Stimulated activated CD4-positive, alpha-beta T cell treated with anti-CD3 and anti-CD28 coated beads, Interleukin-4, amount 100 ng/mL, for 1 hour (primary cell): ENCODE data around the gene TCF3.
A peak's percentile ranks its signal among the peaks of the same experiment; 100 is the strongest.
"Not testable (repeated sequence)": the region's sequence is repeated elsewhere in the genome, so short reads cannot be mapped to it uniquely, and the experiment has no call there.

Source experiments
- DNase-seq: peaks from one replicate; pipeline ENCODE4 v3.0.0-alpha.2; 2020

TCF3 gene

DNA sequence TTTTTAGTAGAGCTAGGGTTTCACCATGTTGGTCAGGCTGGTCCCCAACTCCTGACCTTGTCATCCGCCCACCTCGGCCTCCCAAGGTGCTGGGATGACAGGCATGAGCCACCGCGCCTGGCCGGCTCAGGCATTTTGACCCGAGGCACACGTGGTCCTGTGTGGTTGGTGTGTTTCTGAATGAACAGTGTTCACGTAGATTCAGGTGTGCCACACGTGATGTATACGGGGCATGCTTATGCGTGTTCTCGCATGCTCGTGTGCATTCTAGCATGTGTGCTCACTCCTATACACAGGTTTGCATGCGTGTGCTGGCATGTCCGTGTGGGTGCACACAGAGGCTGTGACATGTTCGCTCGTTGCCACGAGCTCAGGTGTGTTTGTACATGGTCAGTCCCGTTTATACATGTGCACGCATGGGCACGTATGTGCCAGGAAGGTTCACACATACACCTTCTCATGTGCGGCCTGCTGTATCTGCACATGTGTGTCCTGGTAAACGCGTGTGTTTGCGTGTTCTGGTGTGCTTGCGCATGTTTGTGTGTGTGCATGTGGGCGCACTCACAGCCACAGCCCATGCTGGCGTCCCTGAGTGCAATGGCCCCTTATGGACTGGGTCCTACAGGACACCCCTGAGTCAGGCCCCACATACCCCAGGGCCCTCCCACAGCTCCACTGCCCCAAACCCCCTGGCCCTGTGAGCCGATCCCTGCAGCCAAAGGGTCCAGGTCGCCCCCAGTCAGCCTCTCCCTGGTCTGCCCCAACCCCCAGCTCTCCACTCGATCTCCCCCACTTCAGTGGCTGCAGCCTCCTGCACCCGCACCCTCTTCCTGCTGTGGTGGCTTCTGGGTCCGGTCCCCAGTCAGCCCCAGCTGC, 20.6 kb upstream of the TCF3 start:
- DNase-seq: no peak

DNA sequence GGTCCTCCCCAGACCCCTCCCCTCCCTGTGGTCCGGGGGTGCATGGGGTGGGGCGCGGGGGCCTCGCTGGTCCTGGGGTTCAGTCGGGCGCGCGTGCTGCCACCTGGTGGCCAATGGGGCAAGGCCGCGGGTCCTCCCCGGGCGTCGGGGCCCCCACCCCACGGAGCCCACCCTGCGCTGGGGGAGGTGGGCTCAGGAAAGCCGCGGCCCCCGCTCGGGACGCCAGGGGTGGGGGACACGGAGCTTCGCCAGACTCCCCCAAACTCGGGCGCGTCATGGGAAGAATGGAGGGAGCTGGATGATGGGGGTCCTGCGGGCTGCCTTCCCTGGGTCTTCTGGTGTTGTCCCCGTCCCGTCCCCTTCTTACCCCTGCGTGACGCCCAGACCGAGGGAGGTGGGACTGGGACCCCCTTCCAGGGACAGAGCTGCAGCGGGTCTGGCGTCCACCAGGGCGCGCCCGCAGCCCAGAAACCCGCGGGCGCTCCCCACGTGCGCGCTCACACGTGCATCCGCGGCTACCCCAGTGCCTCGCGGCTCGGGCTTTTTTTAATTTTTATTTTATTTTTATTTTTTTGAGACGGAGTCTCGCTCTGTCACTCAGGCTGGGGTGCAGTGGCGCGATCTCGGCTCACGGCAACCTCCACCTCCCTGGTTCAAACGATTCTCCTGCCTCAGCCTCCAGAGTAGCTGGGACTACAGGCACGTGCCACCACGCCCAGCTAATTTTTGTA, 19.8 kb upstream of the TCF3 start:
- peak; percentile 73 for DNase-seq

DNA sequence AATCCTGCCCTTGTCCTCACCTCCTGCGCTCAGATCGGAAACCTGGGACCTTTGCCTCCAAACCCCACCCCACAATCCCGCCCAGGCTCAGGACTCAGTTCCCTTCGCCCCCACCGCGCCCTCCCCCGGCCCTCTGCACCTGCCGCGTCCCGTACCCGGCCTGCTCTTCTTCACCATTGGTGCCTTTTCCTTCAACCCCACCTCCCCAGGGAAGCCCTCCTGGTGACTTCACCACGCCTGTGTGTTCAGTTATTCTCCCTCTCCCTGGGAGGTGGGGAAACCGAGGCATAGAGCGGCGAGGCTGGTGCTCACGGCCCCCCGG, 19.3 kb upstream of the TCF3 start:
- DNase-seq: no peak

DNA sequence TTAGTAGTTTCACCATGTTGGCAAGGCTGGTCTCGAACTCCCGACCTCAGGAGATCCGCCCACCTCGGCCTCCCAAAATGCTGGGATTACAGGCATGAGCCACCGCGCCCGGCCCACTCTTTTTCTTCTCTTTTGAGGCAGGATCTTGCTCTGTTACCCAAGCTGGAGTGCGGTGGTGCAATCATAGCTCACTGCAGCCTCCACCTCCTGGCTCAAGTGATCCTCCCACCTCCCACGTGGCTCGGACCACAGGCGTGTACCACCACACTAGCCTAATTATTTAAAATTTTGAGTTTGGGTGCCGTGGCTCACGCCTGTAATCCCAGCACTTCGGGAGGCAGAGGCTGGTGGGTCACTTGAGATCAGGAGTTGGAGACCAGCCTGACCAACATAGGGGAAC, 18.3 kb upstream of the TCF3 start:
- not testable (repeated sequence) for DNase-seq

DNA sequence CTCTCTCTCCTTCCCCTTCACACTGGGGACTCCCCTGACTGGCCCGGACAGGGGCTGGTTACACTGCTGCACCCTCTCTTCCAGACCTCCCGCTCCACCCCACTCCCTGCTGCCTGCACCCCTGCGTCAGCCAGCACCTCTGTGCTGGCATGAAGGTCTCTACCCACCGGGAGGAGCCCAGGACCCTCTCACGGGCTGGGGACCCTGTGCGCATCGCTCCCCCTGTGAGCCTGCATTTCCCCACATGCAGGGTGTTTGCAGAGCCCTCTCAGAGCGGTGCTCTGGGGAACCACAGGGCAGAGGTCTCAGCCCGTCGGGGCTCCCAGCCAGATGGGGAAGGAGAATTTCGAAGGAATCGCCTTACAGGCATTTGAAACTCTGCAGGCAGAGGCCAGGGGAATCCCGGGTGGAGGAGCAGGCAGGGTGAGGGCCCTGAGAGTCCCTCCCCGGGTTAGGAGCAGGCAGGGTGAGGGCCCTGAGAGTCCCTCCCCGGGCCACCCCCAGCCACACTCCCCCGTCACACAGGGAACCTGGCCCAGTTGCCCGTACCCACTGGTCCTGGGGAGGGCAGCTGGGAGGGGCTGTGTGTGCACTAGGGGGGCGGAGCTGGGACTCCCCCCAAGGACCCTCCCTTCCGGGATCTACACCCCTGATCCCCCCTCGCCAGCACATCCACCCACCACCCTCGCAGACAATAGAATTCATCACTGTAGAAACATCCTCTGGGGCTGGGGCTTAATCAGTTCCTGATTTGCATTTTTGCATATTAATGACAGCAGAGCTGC, 16.3 kb upstream of the TCF3 start:
- DNase-seq: no peak

DNA sequence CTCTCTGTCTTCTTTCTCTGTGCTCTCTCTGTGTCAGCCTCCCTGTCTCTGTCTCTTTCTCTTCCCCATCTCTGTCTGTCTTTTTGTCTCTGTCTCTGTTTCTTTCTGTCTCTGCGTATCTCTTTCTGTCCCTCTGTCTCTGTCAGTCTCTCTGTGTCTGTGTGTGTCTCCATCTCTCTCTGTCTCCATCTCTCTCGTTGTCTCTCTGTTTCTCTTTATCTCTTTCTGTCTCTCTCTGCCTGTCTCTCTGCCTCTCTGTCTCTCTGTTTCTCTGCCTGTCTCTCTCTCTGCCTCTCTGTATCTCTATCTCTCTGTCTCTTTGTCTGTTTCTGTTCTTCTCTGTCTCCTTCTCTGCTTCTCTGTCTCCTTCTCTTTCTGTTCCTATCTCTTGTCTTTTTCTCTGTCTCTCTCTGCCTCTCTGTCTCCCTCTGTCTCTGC, 15.7 kb upstream of the TCF3 start:
- DNase-seq: no peak

DNA sequence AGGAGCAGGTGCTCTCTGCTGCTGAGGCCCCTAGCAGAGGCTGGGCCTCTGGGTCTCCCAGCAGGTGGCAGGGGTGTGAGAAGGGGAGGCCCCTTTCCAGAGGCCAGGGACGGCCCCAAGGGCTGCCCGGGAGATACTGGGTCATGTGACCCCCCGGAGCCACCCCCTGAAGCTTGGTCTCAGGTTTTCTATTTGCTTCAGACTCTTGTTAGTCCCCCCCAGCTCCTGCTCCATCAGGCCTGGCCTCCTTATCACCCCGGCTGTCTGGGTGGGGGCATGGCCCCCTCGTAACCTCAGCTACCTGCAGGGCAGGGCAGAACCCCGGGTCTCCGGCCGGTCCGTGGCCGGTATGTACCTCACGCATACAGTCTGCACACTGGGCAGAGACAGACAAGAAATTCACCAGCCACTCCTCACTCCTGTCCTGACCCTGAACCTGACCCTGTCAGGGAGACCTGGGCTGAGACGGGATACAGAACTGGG, 13.2 kb upstream of the TCF3 start:
- no peak for DNase-seq

DNA sequence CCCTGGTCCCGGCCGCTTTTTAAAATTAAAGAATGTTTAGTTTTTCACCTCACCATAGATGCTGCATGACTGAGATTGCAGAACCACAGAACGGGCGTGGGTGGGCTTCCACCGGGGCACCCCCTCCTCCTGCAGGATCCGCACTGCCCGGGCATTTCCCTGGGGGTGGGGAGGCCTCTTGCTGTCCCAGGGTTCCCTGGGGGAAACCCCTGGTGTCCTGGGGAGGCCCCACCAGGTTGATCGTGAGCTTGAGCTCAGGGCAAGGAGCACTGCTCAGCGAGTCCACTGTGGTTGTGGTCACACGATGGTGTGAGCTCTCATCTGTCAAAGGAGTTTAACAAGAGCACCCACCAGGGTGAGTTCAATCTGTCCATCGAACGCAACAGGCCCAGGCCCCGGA, 11.4 kb upstream of the TCF3 start:
- peak; percentile 48 for DNase-seq

DNA sequence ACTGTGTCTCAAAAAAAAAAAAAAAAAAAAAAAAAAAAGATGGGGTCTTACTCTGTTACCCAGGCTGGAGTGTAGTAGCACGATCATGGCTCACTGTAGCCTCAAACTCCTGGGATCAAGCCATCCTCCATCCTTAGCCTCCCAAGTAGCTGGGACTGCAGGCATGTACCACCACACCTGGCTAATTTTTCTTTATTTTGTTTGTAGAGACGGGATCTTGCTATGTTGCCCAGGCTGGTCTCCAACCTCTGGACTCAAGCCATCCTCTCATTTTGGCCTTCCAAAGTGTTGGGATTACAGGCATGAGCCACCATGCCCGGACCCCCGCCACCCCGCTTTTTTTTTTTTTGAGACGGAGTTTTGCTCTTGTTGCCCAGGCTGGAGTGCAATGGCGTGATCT, 10.8 kb upstream of the TCF3 start:
- not testable (repeated sequence) for DNase-seq

DNA sequence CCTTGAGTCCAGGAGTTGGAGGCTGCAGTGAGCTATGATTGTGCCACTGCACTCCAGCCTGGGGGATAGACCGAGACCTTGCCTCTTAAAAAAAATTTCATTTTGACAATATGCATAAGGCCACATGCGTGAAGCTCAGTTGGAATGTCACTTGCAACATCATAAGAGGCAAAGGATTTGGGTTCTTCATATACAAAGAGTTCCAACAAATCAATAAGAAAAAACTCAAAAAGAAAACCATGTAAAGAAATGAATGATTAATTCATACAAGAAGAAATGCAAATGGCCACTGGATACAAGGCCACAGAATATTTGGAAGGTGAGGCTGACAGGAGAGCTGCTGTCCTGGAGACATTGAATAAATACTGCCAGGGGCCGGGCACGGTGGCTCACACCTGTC, 9.6 kb upstream of the TCF3 start:
- DNase-seq: no peak

DNA sequence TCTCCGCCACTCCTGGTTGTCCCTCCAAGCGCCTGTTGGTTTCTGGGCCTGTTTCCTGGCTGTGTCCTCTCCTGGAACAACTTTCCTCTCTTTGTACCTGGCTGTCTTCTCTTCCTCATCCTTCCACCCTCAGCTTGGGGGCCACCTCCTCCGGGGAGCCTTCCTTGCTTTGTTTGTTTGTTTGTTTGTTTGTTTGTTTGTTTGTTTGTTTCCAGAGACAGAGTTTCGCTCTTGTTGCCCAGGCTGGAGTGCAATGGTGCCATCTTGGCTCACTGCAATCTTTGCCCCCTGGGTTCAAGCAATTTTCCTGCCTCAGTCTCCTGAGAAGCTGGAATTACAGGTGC, 6.6 kb upstream of the TCF3 start:
- DNase-seq: no peak

DNA sequence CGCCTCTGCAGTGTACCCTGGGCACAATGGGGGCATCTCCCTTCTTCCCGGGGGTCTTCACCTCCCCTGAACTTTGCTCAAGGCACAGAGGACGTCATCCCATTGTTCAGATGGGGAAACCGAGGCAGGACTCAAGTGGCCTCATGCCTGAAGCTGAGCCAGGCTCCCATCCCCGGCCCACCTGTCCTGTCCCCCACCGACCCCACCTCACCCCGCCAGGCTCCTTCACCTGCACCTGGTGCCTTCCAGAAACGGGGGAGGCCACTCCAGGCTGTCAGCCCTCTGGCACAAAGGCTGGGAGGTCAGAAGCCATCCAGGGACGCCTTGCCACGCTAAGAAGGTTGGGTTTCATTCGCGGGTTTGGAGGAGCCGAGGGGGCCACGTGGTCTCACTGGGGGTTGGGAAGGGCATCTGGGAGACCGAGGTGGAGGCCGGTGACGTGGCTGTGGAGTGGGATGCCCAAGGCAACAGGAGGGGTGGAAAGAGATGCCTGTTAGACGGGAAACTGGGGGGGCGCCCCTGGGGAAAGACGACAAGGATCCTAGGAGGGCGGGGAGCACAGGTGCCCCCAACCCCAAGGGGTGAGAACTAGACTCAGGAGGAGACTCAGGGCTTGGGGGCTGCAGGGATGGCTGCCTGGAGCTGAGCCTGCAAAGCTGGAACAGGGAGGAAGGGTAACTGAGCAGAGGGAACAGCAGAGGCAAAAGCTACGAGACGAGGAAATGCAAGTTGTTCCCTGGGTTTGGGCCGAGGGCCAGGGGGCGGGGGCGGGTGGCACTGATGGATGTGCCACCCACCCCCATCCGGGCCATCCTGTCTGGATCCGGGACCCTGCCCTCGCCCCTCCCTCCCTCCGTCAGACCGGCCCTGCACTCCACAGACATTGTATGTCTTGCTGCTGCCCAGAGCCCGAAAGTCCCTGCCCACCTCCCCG, 6.0 kb upstream of the TCF3 start:
- no peak for DNase-seq

DNA sequence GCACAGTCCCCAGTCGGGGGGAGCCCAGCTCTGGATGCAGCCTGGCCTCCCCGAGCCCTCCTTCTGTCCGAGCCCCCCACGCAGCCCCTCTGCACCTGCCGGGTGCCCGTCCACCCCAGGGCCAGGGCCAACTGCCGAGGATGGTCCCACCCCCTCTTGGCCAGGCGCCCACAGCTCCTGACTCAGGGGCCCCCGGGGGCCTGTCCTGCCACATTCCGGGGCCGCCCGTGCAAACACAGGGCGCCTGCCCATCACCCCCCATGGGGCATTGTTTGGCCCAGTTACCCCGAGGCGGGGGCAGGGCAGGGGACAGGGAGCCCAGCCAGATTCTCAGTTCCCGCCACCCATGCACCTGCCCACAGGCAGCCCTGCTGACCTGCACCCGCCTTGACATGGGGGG, 5.3 kb upstream of the TCF3 start:
- no peak for DNase-seq

DNA sequence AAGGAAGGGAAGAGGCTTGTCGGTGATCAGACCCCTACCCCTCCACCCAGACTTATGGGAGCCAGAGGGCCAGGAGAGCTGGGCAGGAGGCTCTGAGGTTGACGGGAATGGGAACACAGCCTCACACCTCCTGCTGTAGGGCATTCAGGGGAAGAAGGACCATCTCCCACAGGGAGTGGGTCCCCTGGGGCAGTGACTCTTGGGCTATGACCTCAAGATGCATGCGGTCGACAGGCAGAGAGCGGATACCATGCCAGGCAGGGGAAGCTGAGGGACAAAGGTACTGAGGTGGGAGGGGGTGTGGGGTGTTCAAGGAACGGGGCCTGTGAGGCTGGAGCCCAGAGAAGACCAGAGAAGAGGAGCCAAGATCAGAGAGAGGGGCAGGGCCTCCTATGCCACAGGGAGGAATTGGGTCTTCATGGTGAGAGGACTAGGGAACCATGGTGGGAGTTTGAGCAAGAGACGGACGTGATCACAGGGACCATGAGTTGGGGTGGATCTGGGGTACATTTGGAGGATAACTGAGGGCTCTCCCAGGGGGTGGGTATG, 4.6 kb upstream of the TCF3 start:
- DNase-seq: no peak

DNA sequence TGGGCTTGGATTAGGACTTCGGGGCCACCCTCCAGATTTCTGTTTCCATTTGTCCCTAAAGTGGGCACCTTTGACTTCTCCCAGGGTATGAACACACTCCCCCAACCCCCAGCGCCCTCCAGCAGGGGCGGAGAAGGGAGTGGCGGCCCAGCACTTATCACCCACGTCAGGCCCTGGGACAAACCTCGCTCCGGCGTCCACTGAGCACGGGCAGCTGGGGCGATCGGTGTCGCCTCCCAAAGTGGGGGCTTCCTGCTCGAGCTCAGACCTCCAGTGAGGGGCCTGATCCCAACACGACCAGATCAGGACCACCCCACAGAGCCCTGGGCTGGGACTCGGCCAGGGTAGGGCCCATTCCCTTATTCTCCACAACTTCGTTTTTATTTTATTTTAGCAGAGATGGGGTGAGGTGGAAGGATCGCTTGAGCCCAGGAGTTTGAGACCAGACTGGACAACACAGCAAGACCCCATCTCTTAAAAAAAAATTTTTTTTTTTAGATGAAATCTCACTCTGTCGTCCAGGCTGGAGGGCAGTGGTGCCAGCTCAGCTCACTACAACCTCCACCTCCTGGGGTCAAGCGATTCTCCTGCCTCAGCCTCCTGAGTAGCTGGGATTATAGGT, 3.7 kb upstream of the TCF3 start:
- DNase-seq: no peak

DNA sequence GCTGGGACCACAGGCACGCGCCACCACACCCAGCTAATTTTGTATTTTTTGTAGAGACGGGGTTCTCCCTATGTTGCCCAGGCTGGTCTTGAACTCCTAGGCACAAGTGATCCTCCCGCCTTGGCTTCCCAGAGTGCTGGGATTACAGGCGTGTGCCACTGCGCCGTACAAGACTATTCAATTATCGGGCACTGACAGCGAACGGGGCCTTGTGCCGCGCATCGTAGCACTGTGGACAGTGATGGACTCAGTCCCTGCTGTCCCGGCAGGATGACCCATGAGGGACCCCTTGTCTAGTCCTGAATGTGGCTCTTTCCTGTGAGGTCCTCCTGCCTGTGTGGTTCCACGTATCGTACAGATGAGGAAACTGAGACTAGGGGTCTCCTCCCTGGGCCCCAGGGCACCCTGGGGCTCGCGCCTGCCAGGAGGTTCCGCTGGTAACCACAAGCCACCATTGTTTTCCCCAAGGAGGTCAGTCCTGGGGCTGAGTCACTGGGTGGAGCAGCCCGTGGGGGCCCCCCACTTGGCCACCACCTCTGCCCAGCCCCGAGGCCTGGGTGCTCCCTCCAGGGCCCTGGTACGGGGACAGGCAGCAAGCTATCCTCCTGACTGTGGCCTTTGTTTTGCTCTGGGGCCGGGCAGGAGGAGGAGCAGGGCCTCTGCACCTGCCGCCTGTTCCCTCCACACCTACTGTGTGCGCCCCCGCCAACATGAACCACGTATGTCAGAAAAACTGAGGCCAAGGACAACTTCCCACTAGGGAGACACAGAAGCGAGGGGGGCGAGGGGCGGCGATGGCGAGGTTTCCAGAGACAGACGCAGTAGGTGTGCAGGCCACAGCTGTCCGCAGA, 2.9 kb upstream of the TCF3 start:
- DNase-seq: no peak

DNA sequence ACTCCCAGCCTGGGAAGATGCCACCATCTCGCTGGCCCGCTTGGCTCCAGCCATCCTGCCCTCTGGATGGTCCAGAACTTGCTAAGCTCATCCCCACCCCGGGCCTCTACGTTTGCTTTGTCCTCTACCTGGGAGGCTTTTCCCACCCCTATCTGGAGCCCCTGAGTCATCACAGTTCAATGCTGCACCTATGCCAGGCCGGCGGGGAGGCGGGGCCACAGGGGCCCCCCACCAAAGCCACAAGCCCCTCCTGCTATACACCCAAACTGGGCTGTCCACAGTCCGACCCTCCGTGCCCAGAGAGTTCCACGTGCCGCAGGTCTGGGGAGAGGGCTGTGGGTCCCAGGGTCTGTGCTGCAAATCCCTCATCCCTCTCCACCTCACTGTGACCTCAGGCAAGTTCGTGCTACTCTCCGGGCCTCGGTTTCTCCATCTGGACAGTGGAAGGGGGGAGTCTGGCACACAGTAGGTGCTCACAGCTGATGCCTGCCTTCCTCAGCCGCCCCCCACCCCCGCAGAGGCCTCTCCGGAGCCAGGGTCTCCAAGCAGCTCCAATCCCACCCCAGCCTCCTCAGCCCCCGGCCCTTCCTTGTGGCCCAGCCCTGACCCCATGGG, 1.9 kb upstream of the TCF3 start:
- no peak for DNase-seq

DNA sequence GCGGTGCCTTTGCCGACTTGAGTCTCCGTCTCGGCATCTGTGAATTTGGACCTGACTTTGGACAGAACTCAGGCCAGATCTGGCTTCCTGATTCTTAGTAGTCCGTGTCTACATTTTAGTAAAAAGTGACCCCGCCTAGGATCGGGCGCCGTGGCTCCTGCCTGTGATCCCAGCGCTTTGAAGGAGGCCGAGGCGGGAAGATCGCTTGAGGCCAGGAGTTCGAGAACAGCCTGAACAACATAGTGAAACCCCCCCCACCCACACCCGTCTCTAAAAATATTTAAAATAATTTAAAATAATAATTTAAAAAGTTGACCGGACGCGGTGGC, 849 bp upstream of the TCF3 start:
- DNase-seq: no peak

DNA sequence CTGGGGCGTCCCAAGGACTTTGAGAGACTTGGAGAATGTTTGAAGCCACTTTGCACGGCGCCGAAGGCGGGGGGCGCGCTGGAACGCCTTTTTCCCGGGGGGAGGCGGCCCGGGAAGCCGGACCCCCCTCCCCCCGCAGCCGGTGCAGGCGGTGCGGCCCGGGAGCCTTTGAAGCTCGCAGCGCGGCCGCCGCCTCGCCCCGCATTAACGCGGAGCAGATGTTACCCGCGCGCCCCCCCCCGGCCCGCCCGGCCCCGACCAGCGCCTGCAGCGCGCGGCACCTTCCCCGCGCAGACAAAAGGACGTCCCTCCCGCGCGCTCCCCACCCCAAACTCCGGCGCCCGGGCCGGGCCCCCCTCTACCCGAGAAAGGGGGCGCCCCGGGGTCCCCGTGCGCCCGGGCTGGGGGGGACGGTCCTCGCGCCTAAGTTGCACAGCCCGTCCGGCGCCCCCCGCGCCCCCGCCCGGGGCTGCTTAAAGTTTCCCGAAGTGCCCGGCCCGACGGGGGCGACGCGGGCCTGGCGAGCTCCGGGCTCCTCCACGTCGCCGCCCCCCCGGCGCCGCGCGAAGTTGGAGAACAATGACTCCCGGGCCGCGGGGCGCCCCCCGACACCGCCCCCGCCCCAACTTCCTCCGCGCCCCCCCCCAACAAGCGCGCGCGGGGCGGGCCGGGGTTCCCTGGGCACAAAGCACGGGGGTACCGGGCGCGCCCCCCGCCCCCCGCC, 685 bp downstream of the TCF3 start:
- peak; percentile 61 for DNase-seq
